CD4-positive, alpha-beta T cell treated with Interleukin-2 at 100 ng/mL for 4 hours (primary cell): ENCODE results near the gene ZMAT2.
"Not testable (repeated sequence)": the region's sequence is repeated elsewhere in the genome, so short reads cannot be mapped to it uniquely, and the experiment has no call there.

Experiments used
- DNase-seq: peaks from one replicate; pipeline ENCODE4 v3.0.0-alpha.2; 2020; ENCODE audit warnings: low spot score

Gene ZMAT2

GRCh38 chr5:140710899-140711552, 10.8 kb downstream of the ZMAT2 start:
- DNase-seq = peak; percentile 98

GRCh38 chr5:140711794-140712193, 11.5 kb downstream of the ZMAT2 start:
- no peak for DNase-seq

GRCh38 chr5:140713562-140714094, 13.4 kb downstream of the ZMAT2 start:
- no peak for DNase-seq

- not testable (repeated sequence) for DNase-seq
These were observed 16.0 kb downstream of the ZMAT2 start for GRCh38 chr5:140716238-140716637.

GRCh38 chr5:140718266-140718592, 18.0 kb downstream of the ZMAT2 start:
- no peak for DNase-seq

GRCh38 chr5:140720738-140721137, 20.5 kb downstream of the ZMAT2 start:
- not testable (repeated sequence) for DNase-seq

GRCh38 chr5:140721395-140721794, 21.1 kb downstream of the ZMAT2 start:
- not testable (repeated sequence) for DNase-seq

GRCh38 chr5:140725799-140726471, 25.7 kb downstream of the ZMAT2 start:
- peak; percentile 62 for DNase-seq

- DNase-seq = no peak
These were observed 32.9 kb downstream of the ZMAT2 start for GRCh38 chr5:140733098-140733497.

- DNase-seq = no peak
These were observed 34.1 kb downstream of the ZMAT2 start for GRCh38 chr5:140734354-140734753.

- no peak for DNase-seq
These were observed 37.2 kb downstream of the ZMAT2 start for GRCh38 chr5:140737486-140737885.

GRCh38 chr5:140741967-140742366, 41.7 kb downstream of the ZMAT2 start:
- DNase-seq = no peak

- DNase-seq = no peak
These were observed 53.3 kb downstream of the ZMAT2 start for GRCh38 chr5:140753561-140753960.
